ENCODE measurements around the gene FGGY.

DNA sequence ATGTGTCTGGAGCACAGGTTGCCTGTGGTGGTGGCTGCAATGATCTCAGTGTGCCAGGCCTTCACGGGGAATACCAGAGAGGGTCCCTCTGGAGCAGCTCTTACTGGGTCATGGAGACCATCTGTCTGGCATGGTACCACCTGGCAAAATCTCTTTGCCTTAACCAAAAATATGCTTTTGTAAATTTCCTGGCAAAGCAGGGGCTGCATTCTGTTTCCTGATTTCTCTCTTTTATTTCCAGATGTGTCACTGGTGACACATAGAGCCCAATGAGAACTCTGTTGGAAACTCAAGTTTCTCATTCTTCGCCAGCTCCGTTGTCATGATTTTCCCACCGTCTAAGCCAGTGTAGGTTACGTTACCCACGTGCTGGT is 136.5 kb downstream of the FGGY start:
- no peak for TF ChIP-seq POLR2A (IDR thresholded peaks at IDR 0.05)
- TF ChIP-seq, protein P1, sequence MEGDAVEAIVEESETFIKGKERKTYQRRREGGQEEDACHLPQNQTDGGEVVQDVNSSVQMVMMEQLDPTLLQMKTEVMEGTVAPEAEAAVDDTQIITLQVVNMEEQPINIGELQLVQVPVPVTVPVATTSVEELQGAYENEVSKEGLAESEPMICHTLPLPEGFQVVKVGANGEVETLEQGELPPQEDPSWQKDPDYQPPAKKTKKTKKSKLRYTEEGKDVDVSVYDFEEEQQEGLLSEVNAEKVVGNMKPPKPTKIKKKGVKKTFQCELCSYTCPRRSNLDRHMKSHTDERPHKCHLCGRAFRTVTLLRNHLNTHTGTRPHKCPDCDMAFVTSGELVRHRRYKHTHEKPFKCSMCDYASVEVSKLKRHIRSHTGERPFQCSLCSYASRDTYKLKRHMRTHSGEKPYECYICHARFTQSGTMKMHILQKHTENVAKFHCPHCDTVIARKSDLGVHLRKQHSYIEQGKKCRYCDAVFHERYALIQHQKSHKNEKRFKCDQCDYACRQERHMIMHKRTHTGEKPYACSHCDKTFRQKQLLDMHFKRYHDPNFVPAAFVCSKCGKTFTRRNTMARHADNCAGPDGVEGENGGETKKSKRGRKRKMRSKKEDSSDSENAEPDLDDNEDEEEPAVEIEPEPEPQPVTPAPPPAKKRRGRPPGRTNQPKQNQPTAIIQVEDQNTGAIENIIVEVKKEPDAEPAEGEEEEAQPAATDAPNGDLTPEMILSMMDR (IDR thresholded peaks at IDR 0.05 in 4 of 5, conservative IDR thresholded peaks at IDR 0.05 in 1 of 5): no peak
